OCI-M1 (cell line): ENCODE results near the gene DVL1.
"Not testable (repeated sequence)": the region's sequence is repeated elsewhere in the genome, so short reads cannot be mapped to it uniquely, and the experiment has no call there.

Experiments
- DNase-seq: peaks from one replicate; lab custom pipeline; 2025; lab: John Stamatoyannopoulos, UW

The DVL1 gene

DNA sequence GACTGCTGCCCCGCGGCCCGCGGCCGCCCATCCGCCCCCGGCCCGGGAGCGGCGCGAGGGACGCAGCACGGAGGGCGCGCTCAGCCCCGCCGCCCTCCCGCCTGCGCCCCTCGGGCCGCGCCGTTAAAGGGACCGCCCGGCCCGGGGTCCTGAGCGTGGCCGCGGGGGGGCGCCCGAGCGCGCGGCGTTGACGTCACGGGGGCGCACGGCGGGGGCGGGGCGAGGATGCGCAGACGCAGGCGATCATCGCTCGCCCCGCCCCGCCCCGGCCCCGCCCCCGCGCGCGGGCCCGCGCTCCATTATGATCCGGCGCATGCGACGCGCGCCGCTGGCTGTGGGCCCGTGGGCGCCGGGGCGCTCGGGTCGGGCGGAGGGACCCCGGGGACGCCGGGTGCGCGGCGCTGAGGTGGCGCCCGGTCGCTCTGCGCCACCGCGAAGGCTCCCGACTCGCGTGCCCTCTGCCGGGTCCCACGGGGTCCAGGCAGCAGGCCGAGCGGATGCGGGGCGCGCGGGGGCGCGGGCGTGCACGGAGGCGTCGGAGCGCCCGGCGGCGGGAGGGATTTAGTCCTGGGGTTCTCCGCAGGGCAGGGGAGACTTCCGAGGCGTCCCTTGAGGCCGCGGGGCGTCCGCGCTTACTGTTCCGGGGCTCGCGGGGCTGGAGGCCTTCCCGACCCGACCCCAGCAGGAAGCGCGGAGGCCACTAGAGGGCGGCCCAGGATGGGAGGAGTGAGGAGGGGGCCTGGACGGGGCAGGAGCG, at the start of gene DVL1:
Gene DVL1 (minus strand): TSS at position 163 of the 757 bp plus-strand sequence. CDS start 353 bp downstream, outside the sequence.
- DNase-seq = peak; percentile 68

DNA sequence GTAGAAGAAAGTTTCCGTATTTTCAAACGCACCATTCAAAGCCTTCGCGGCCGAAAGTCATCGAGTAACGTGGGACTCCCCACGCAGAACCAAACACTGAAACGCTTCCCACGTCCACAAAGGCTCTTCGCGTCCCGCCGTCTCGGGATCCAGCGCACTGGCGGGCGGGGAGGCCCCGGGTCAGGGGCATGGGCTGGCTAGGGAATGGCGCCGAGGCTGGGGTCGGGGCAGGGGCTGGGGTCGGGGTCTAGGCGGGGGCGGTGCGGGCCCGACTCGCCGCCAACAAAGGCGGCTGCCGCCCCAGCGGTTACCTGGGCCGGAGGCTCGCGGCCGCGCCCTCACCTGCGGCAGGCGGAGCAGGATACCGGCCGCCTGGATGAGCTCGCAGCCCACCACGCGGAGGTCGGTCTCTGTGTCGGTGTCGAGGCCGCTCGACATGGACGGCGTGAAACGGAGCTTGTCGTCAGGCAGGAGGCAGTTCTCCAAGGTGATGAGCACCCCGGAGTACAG, 49.5 kb upstream of the DVL1 start:
- DNase-seq = no peak

DNA sequence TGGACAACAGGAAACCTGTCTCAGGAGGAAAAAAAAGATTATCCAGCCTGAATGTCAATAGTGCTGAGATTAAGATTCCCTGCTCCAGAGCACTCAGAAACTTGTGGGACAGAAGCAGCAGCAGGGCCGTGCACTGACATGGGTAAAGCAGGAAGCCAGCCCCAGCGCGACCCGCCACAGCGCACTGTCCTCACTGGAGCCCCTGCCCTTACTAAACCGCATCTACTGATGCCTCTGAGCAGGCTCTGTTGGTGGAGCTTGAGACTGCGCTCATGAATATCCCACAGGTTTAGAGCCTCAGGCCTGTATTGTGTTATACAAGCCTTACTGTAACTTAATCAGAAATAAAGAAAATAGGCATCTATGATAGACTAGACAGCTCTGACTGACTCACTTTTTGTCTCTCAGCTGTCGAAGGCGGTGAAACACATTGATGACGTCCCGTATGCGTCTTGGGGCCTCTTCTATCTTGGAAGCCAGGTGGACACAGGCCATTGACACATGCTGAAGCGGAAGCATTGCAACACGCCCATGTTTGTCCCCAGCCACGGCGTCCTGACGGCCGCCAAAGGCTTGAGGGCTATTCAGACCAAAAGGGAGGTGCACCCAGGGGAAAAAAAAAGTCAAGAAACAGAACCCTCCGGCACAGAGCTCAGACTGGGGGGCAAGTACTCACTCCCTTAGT, 48.8 kb upstream of the DVL1 start:
- peak; percentile 49 for DNase-seq

DNA sequence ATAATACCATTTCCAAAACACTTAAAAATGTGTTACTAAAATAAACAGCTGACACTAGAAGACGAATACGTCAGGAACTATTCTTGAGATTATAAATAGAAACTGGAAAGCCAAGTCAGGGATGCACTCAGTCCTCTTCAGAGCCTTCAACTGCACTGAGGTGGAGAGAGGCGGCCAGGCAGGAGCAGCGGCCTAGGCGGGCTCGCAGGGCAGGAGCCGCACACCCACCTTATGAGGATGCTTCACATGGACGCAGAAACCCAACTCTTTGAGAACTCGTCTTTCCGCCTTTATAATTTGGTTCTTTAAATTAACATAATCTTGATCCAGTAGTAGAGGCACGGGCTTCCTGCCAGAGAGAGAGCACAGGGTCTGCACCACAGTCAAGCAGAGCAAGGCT, 45.9 kb upstream of the DVL1 start:
- DNase-seq = no peak

DNA sequence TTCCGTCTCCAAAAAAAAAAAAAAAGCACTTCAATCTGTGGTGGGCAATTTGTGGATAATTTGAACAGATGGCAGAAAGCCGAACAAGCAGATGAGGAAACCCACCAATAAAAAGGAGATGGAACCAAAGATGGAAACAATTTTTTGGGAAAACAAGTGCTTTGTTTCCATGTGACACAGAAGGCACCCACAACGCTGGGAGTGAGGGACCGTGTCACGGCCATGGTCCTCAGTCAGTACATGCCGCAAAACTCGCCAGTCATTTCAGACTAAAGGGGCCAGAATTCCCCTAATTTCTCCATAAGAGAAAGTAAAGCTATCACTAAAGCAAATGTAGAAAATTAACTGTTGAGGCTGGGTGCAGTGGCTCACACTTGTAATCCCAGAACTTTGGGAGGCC, 44.9 kb upstream of the DVL1 start:
- no peak for DNase-seq

DNA sequence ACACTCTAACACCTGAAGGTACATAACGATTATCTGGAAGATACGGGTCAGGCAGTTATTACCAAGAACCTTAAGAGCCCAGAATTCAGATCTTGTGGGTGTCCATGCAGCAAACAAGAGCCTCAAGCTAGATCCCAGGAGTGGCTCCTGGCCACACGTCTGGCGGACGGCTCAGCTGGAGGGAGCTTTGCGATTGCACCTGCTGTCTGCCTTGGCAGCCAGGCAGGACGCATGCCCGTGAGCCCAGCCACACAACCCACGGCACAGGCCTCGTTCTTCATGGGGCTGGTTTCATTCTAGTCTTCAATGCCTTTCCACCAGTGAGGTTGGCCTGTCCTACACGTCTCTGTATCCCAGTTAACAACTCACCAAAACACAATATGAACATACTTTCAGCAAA, 44.2 kb upstream of the DVL1 start:
- no peak for DNase-seq

DNA sequence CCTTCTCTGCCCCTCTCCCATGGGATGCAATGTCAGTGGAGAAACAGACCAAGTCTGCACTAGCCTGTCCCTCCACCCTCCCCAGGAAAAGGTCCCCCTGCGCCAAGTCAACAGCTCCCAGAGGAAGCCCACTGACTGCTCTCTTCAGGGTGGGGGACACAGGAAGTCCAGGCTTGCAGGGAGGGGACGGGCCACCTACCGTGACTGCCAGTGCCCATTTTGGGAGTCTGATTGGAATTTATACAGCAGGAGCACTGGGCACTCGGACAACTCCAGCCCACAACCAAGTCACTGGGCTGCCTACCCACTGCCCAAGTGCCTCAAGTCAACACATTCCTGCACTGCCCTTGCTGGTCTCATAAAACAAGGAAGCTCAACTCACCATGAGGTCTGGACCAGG, 43.8 kb upstream of the DVL1 start:
- DNase-seq = no peak

DNA sequence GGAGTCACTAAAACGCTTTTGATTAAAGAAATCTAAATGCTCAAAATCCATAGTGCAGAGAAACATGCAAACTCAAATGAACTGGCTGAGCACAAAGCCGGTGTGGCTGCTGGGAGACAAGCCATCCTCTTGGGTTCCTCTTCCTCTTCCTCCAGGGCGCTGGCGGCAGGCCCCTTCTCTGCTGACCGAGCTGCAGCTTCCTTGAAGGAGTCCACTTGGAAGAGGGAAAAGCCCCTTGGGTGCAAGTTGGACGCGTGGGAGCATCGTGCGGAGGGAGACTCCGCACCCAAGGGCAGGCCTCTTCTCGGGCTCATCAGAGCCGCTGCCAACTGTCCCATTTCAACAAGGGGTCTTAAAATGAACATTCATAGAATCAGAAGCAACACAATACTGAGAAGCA, 42.0 kb upstream of the DVL1 start:
- DNase-seq = no peak

DNA sequence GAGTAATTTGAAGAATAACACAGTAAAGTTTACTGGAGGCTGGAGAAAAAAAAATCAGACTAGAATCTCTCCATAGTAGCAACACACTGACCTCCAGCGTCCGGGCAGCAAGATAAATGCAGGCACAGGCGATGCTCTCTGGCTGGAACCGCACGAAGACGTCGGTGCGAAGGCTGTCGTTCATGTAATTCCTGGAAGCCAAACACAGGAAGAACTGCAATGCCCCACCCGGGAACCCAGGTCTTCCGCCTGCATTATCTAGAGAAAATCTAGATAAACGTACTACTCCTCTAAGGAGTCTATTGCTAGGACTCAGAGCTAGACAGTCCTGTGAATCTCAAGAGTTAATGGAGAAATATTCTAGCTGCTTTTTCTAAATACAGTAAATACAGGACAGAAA, 41.5 kb upstream of the DVL1 start:
- DNase-seq = no peak

DNA sequence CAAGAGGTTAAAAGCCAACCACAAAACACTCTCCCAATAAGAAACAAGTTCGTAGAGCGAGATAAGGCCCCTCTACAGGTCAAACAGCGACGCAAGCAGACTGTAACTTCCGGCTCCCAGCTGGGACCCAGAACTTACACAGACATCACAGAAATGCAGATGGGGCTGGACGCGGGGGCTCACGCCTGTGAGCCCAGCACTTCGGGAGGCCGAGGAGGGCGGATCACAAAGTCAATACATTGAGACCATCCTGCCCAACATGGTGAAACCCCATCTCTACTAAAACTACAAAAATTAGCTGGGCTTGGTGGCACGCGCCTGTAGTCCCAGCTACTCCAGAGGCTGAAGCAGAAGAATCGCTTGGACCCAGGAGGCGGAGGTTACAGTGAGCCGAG, 38.9 kb upstream of the DVL1 start:
- DNase-seq = no peak

DNA sequence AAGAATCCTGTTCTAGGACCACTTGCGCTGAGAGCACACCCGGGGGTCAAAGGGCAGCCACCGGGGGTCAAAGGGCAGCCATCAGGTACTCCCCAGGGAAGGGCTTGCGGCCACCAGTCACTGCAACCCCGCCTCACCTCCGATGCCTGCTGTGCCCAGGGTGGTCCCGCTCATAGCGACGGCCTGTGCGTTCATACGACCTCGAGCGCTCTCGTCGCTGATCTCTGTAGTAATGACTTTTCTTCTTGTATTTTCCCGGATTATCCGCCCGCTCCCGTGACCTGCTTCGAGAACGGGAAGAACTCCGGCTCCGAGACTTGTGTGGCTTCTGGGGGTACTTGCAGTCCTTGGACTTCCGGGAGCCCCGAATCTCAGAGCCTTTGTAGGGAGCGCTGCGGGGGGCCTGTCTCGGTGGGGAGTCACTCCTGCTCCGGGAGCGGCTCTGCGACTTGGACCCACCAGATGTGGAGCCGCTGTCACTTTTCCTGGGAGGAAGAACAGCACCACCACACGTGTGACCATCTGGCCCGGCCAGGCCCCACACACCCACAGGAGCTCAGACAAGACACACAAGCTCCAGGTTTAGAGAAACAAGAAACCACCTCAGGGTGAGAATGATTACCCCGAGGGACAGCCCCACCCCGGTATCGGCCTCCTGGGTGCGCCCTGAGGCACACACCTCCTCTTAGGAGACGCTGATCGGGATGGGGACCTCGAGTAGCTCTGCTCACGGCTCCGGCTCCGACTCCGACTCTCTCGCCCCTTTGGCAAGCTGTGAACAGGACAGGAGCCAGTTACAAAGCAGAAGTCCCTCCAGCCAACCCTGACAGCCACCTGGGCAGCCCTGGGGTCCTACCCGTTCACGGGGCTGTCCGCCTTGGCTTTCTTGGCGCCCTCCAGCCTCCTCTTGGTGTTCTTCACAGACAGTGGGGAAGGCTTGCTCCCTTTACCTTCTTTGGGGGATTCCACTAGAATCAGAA, 38.2 kb upstream of the DVL1 start:
- DNase-seq = no peak

DNA sequence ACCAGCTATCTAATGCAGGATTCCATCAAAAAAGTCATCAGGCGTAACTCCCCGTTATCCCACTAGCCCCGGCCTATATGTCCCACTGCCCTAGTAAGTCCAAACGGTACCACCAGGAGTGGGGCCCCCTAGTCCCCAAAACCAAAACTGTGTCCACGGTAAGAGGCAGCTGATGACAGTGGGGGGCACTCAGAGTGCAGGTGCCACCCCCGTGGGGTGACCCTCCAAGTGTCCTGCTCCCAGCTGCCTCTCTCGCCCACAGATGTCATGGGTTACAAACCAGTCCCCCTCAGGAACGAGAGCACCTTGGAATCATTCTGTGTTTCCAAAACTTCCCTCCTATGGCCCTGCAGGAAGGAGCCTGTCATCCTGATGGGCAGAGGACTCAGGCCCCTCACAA, 36.7 kb upstream of the DVL1 start:
- no peak for DNase-seq

DNA sequence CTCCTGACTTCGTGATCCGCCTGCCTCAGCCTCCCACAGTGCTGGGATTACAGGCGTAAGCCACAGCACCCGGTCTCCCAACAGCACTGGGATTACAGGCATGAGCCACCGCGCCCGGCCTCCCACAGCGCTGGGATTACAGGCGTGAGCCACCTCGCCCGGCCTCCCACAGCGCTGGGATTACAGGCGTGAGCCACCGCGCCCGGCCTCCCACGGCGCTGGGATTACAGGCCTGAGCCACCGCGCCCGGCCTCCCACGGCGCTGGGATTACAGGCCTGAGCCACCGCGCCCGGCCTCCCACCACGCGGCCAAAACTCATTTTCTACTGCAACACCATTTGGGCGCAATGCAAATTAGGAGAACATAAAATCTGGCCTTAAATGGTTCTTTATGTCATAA, 36.1 kb upstream of the DVL1 start:
- not testable (repeated sequence) for DNase-seq

DNA sequence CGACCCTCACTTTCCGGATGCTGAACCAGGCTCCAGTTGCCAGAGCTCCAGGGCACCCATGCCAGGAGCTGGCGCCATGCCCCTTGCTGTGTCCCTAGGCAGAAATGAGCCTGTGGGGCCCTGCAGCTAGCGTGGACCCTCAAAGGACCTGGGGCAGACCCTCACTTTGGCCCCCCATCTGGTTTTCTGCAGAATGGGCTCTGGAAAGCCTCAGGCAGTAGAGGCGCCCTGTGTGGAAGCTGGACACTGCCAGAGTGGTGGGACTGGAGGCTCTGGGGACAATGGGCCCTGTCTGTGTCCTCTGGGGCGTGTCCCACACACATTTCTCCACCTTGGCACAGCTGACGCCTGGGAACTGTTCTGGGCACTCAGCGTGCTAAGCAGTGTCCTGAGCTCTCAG, 32.1 kb upstream of the DVL1 start:
- no peak for DNase-seq

DNA sequence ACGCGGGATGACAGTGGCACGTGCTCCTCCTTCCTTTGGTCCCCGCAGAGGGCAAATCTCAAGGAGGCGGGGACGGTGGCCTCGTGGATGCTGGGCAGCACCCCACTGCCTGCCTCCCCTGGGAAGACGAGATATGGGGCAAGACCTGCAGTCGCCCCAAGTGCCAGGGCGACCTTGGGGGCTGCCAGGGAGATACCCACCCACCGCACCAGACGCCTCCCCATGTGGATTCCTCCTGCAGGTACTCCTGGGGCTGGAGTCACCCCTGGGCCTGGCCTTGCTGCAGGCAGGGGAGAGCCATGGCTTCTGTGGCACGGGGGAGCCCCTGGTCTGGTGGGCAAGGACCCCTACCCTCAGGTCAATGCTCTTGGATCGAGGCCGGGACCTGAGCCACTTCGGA, 31.6 kb upstream of the DVL1 start:
- DNase-seq = no peak

DNA sequence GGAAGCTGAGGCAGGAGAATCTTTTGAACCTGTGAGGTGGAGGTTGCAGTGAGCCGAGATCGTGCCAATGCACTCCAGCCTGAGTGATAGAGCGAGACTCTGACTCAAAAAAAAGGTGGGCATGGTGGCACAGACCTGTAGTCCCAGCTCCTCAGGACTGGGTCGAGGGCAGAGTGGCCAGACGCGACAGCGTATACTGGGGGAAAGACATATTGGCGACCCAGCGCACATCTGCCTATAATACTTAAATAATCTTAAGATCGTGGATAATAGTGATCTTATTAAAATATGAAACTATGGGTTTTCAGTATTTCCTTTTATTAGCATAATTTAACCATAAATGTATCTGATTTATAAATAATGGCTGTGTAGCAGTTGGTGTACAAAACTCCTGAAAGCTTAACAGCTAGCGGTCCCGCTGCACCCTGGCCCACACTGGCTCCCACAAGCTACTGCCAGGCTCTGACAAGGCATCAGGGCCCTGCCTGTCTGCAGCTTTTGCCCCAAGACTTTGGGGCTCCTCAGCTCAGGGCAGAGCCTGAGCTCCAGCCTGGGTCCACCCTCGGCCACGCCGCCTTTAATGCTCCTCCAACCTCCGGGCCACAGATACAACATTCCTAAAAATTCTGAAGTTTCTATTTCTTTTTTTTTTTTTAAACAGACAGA, 28.5 kb upstream of the DVL1 start:
- DNase-seq = no peak

DNA sequence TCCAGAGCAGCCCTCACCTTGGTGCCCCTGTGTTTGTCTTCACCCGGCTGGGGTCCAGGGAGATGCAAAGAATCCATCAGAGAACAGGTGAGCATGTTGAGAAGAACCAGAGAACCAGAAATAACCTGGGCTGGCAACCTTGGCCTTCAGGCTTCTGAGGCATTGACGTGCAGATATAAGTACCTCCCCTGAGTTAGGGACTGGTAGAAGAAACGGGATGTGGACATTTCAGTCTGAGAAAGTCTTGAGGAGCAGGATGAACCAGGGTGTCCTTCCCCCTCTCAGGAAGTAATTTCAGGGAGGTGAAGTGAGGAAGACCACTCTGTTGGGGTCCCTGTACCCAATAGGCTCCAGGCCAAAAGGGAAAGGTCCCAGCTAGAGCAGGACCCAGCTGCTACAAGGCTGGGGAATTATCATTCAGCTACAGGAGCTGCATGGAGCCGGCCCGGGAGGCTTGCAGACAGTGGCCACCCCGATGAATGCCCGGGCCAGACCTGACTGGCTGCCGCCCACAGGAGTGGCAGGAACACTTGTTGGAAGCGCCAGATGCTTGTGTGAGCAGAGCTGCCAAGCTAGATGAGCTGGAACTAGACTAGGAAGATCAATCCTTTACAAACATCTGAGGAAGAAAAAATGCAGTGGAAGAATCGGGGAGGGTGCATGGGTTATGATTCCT, 27.5 kb upstream of the DVL1 start:
- DNase-seq = no peak

DNA sequence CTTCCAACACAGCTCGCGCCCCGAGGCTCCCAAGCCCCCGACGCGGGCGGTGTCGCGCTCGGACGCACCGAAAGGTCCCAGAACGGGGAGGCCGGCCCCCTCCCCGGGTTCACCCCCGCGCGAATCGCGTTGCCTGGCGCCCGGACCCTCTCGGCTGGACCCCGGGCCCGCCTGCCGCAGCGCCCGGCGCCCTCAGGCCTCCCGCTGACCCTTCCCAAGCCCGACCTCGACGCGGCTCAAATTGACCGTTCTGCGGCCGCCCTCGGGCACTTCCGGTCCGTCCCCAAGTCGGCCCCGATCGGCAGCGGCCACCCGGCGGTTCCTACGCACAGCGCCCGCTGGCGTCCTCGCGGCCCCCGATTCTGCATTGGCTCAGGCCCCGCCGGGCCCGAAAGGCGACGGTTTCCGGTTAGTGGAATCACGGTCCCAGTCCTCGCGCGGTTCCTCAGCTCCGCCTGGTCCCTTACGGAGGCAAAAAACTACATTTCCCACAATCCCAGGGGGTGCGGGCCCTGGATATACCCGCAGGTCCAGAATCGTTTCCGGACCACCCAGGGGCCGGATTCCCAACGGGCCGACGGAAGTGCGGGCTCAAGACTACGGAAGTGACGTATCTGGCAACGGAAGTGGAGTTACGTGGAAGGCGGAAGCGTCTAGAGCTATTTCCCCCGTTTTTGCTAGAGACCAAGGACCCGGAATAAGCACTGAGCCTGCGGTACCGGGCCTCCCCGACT, 25.9 kb upstream of the DVL1 start, which contains the start of gene AURKAIP1:
Gene AURKAIP1 (minus strand): TSS at position 279 of the 734 bp plus-strand sequence. CDS start 451 bp downstream, outside the sequence.
- peak; percentile 99 for DNase-seq

DNA sequence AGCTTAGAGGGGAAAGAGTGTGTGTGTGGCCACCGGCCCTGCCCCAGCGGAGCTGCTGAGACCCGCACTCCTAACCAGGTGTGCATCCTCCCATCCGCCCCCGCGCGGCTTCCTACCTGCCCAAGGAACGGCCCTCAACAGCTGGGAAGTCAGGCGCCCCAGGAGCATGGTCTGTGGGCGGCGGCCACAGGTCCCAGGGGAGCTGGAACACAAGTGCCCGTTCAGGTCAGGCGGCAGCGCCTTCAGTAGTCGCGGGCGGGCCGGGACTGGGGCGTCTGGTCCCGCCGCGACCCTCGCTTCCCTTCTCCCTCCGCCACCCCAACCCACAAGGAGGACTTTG, 25.3 kb upstream of the DVL1 start:
- no peak for DNase-seq

DNA sequence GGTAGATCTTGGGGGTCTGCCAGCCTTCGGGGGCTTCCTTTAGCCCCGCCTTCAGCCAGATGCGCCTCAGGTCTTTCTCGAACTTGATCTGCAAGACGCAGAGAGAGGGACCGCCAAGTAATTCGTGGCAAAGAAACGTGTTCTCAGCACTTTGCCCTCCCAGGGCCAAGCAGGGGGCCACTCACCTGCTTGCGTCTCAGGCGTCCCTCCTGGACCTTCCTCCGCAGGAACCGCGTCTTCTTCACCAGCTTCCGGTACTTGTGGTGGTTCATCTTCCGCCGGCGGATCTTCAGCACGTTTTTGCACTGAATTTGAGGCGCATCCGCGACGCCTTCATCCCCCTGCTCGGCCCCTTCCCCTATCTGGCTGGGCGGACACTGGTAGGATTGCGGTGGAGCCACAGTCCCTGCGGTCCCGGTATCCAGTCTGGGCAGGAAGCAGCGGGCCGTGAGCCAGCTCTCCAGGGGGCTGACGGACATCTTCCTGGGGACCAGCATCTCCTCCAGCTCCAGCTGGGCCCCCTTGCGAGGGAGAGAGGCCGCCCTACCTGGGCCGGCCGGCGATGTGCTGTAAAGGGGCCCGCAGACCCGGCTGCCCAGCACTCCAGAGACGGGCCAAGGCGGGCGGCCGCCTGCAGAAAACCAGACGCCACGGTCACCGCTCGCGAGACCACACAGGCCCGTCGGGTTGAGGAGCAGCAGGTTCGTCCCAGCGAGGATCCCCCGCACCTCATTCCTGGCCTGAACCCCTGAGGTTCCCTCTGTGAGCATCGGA, 24.8 kb upstream of the DVL1 start:
- DNase-seq = no peak
